PFSK-1 (cell line): ENCODE results near the gene POU3F1.

Experiments
- FOXP2 ChIP-seq: optimal IDR thresholded peaks from 2 replicates; pipeline ENCODE3; 2011; ENCODE audit warnings: borderline replicate concordance, control low read depth, inconsistent platforms; ENCODE audit not compliant: insufficient read depth; ENCODE audit errors: extremely low read length, extremely low read depth
- POLR2AphosphoS5 ChIP-seq: IDR thresholded peaks from 2 replicates; pipeline ENCODE4 v1.6.1; 2012; ENCODE audit warnings: low read depth, mild to moderate bottlenecking, control low read depth, low read length, moderate library complexity
- SIN3A ChIP-seq: IDR thresholded peaks from 2 replicates; pipeline ENCODE4 v1.6.1; 2012; ENCODE audit warnings: mild to moderate bottlenecking, low read length, moderate library complexity, borderline replicate concordance; ENCODE audit not compliant: insufficient read depth
- TAF1 ChIP-seq: IDR thresholded peaks from 2 replicates; pipeline ENCODE4 v1.6.1; 2012; ENCODE audit warnings: low read length, control low read depth, borderline replicate concordance; ENCODE audit not compliant: insufficient read depth
- TF ChIP-seq, protein P1 (sequence below), 2 experiments: IDR thresholded peaks; 2 replicates each; pipeline versions ENCODE4 v1.6.1 to v1.8.0; 2011 to 2012; ENCODE audit warnings: low read depth in 2 of 2, low read length in 2 of 2, control low read depth in 1 of 2, inconsistent platforms in 1 of 2, mild to moderate bottlenecking in 1 of 2, moderate library complexity in 1 of 2; ENCODE audit not compliant: insufficient read depth in 1 of 2

The POU3F1 gene

DNA sequence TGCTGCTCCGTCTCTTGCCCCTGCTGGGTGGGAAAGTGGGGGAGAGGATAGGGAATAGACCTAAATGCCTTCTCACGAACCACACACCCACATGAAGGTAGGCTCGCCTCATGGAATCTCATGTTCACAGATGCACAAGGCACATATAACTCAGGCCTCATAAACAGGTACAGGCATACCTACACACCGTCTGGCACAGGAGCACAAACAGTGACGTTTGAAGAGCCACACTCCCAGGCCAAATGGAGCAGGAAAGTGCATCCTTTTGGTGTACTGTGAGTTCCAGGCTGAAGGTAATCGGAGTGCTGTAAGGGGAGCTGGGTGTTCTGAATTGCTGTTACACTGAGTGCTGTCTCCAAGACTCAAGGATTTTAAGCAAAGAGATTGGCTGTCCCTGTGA, 20.9 kb downstream of the POU3F1 start:
- TF ChIP-seq TAF1 (no peak), FOXP2 (no peak), POLR2AphosphoS5 (no peak), SIN3A (no peak)
- TF ChIP-seq, protein P1, sequence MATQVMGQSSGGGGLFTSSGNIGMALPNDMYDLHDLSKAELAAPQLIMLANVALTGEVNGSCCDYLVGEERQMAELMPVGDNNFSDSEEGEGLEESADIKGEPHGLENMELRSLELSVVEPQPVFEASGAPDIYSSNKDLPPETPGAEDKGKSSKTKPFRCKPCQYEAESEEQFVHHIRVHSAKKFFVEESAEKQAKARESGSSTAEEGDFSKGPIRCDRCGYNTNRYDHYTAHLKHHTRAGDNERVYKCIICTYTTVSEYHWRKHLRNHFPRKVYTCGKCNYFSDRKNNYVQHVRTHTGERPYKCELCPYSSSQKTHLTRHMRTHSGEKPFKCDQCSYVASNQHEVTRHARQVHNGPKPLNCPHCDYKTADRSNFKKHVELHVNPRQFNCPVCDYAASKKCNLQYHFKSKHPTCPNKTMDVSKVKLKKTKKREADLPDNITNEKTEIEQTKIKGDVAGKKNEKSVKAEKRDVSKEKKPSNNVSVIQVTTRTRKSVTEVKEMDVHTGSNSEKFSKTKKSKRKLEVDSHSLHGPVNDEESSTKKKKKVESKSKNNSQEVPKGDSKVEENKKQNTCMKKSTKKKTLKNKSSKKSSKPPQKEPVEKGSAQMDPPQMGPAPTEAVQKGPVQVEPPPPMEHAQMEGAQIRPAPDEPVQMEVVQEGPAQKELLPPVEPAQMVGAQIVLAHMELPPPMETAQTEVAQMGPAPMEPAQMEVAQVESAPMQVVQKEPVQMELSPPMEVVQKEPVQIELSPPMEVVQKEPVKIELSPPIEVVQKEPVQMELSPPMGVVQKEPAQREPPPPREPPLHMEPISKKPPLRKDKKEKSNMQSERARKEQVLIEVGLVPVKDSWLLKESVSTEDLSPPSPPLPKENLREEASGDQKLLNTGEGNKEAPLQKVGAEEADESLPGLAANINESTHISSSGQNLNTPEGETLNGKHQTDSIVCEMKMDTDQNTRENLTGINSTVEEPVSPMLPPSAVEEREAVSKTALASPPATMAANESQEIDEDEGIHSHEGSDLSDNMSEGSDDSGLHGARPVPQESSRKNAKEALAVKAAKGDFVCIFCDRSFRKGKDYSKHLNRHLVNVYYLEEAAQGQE (IDR thresholded peaks at IDR 0.05; ENCODE audit: insufficient read depth in 1 of 2, low read depth in 2 of 2, low read length in 2 of 2): no peak

DNA sequence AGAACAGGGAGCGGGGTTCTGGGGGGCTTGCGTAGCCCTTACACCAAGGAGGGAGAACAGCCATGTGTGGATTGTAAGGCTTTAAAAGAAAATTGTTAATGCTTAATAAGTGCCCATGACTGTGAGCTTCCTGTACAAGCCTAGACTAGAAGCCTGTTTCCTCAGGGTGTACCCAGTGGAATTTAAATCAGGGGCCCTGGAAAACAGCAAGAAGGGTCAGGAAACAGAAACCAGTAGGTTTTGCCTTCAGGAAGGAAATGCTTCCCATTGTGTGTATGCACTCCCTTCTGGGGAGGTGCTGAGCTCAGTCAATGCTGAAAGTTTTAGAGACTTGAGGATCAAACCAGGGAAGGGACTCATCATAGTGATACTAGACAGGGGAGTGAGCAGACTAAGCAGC, 21.4 kb downstream of the POU3F1 start:
- TF ChIP-seq FOXP2: no peak

- no peak for TF ChIP-seq FOXP2
- TF ChIP-seq, protein P1 (IDR thresholded peaks at IDR 0.05; ENCODE audit: insufficient read depth in 1 of 2, low read depth in 2 of 2, low read length in 2 of 2): no peak
- no peak for TF ChIP-seq TAF1
- TF ChIP-seq POLR2AphosphoS5: no peak
- TF ChIP-seq SIN3A: no peak
Observed at GRCh38 chr1:38022810-38023209, 23.8 kb downstream of the POU3F1 start.

DNA sequence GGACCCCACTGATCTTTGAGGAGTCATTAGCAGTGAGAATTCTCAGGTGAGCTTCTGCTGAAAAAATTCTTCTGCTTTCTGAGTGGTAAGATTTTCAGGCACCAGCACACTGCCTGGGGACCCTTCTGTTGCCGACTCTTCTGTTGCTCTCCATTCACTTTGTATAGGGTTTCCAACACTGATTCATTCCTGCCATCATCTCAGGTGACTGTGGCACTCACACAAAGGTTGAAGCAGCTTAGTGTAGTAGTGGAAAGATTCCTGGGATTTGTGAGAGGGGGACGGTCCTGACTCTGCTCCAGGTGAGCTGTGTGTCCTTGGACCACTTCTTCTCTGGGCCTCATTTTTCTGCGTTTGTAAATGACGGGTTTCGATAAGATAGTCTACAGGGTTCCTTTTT, 24.6 kb downstream of the POU3F1 start:
- TF ChIP-seq TAF1: no peak
- no peak for TF ChIP-seq POLR2AphosphoS5
- TF ChIP-seq SIN3A: no peak
- no peak for TF ChIP-seq FOXP2
- TF ChIP-seq, protein P1 (IDR thresholded peaks at IDR 0.05; ENCODE audit: insufficient read depth in 1 of 2, low read depth in 2 of 2, low read length in 2 of 2): no peak

DNA sequence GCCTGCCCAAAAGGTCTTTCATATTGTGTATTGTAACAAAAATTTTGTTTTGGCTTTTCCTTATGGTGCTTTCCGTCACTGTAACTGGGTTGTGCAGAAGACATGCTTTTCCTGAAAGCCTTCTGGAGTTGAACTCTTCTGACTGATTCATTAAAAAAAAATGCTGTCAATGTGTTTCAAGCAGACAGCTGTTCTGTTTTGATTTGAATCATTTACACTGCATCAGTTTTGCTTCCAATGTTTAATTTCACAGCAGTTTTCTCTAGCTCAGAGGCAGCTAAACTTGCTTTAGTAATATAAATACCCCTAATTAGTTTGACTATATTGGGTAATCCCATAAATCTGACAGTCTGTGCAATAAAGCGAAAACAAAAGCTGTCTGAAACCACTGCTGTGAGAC, 26.2 kb downstream of the POU3F1 start:
- TF ChIP-seq SIN3A: no peak
- no peak for TF ChIP-seq POLR2AphosphoS5
- no peak for TF ChIP-seq TAF1
- TF ChIP-seq FOXP2: no peak
- TF ChIP-seq, protein P1 (IDR thresholded peaks at IDR 0.05; ENCODE audit: insufficient read depth in 1 of 2, low read depth in 2 of 2, low read length in 2 of 2): no peak
